Osteocyte (in vitro differentiated cells): Measurements from ENCODE around the gene CDH13. TPM values are rescaled to one million over a fixed set of nuclear protein-coding genes. Genes with fewer than 3 reads are reported as not detected.

ENCODE experiments used
- DNase-seq: peaks from one replicate; pipeline ENCODE4 v3.0.0; 2021; ENCODE audit warnings: mixed read lengths; ENCODE audit not compliant: unreplicated experiment; ENCODE audit errors: extremely low spot score
- H3K27ac Mint-ChIP-seq: one replicate; pipeline ENCODE4 v1.8.0; 2021; ENCODE audit warnings: mild to moderate bottlenecking, mixed read lengths; ENCODE audit not compliant: unreplicated experiment
- H3K27me3 Mint-ChIP-seq: one replicate; pipeline ENCODE4 v1.8.0; 2021; ENCODE audit warnings: mixed read lengths; ENCODE audit not compliant: unreplicated experiment
- H3K36me3 Mint-ChIP-seq: one replicate; pipeline ENCODE4 v1.8.0; 2021; ENCODE audit warnings: mixed read lengths; ENCODE audit not compliant: unreplicated experiment
- H3K4me1 Mint-ChIP-seq: one replicate; pipeline ENCODE4 v1.8.0; 2021; ENCODE audit warnings: mixed read lengths; ENCODE audit not compliant: unreplicated experiment
- H3K4me3 Mint-ChIP-seq: one replicate; pipeline ENCODE4 v1.8.0; 2021; ENCODE audit warnings: mild to moderate bottlenecking, moderate library complexity, mixed read lengths; ENCODE audit not compliant: unreplicated experiment
- H3K9me3 Mint-ChIP-seq: one replicate; pipeline ENCODE4 v1.8.0; 2021; ENCODE audit warnings: mixed read lengths; ENCODE audit not compliant: unreplicated experiment
- total RNA-seq: library from RNA; stranded (reverse); gene quantifications from 2 replicates; pipeline ENCODE4 v1.2.1, GENCODE V29; 2021
- TF ChIP-seq, protein P1 (sequence below): fragments of 200-600 bp; sonication (generic); IDR thresholded peaks from 2 replicates; pipeline ENCODE4 v1.5.0; 2021; ENCODE audit warnings: antibody characterized with exemption, mild to moderate bottlenecking, moderate library complexity

Gene CDH13
- total RNA-seq, 1 donor from 2014 or later: 27.0 TPM

GRCh38 chr16:83838151-83838550 is 1211.4 kb downstream of the CDH13 start:
- no peak overlapping the region for H3K27ac Mint-ChIP-seq
- TF ChIP-seq, protein P1, sequence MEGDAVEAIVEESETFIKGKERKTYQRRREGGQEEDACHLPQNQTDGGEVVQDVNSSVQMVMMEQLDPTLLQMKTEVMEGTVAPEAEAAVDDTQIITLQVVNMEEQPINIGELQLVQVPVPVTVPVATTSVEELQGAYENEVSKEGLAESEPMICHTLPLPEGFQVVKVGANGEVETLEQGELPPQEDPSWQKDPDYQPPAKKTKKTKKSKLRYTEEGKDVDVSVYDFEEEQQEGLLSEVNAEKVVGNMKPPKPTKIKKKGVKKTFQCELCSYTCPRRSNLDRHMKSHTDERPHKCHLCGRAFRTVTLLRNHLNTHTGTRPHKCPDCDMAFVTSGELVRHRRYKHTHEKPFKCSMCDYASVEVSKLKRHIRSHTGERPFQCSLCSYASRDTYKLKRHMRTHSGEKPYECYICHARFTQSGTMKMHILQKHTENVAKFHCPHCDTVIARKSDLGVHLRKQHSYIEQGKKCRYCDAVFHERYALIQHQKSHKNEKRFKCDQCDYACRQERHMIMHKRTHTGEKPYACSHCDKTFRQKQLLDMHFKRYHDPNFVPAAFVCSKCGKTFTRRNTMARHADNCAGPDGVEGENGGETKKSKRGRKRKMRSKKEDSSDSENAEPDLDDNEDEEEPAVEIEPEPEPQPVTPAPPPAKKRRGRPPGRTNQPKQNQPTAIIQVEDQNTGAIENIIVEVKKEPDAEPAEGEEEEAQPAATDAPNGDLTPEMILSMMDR: no peak

DNA sequence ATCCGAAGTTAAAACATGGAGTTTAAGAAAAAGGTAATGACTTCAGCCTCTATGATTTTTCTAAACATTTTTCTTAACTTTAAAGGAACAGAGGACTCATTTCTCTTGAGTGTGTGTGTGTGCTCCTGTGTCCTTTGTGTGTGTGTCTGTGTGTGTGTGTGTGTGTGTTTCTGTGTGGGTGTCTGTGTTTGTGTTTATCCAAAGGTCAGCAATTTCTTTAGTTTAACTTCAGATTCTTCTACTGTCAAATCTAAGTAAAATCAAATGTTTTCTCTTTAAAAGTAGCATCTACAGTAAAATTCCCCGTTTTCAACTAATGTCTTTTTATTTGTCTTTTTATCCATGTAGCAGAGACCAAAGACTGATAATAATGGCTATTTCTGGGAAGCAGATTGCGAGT is 1212.8 kb downstream of the CDH13 start:
- Mint-ChIP-seq H3K4me1 (peaks cover 22% of the 10 kb centered on the region), H3K36me3 (no peaks in the 10 kb centered on the region), H3K27me3 (no peaks in the 10 kb centered on the region), H3K9me3 (no peaks in the 10 kb centered on the region), H3K4me3 (no peak overlapping the region), H3K27ac (no peak overlapping the region)
- DNase-seq: no peak
- TF ChIP-seq, protein P1: no peak

More at GRCh38 chr16:83838151-83838550, 1211.4 kb downstream of the CDH13 start:
- DNase-seq: no peak
- H3K4me3 Mint-ChIP-seq: no peak overlapping the region
- H3K36me3 Mint-ChIP-seq: no peaks in the 10 kb centered on the region
- H3K27me3 Mint-ChIP-seq: no peaks in the 10 kb centered on the region
- peaks cover 23% of the 10 kb centered on the region for H3K4me1 Mint-ChIP-seq
- H3K9me3 Mint-ChIP-seq: no peaks in the 10 kb centered on the region

- Mint-ChIP-seq H3K9me3 (no peaks in the 10 kb centered on the region), H3K4me1 (peaks cover 17% of the 10 kb centered on the region), H3K27me3 (no peaks in the 10 kb centered on the region), H3K36me3 (no peaks in the 10 kb centered on the region), H3K27ac (no peak overlapping the region), H3K4me3 (no peak overlapping the region)
- TF ChIP-seq, protein P1: no peak
- no peak for DNase-seq
Observed at GRCh38 chr16:83840060-83840617, 1213.4 kb downstream of the CDH13 start.

DNA sequence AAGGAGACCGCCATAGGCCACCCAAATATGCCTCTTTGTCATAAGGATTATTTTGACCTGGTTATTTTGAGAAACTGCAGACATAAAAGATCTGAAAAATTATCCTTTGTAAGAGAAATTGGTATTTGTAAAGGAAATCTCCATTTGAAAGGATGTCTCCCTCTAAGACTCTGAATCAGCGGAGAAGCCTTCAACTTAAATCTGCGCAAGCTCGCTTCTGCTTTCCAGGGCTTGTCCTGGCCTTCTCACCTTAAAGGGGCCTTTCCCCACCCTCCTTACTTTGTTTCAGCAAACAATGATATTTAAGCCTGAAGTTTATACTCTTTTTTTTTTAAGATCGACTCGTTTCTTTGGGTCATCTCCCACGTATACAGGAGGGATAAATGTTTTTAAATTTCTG is 1215.5 kb downstream of the CDH13 start:
- no peak overlapping the region for H3K4me3 Mint-ChIP-seq
- H3K4me1 Mint-ChIP-seq: peaks cover 5% of the 10 kb centered on the region
- no peak for DNase-seq
- H3K36me3 Mint-ChIP-seq: no peaks in the 10 kb centered on the region
- H3K27ac Mint-ChIP-seq: no peak overlapping the region
- H3K9me3 Mint-ChIP-seq: no peaks in the 10 kb centered on the region
- H3K27me3 Mint-ChIP-seq: peaks cover 2% of the 10 kb centered on the region
- TF ChIP-seq, protein P1: no peak

- DNase-seq: no peak
- no peaks in the 10 kb centered on the region for H3K9me3 Mint-ChIP-seq
- no peak overlapping the region for H3K27ac Mint-ChIP-seq
- H3K4me1 Mint-ChIP-seq: peaks cover 10% of the 10 kb centered on the region
- H3K27me3 Mint-ChIP-seq: peaks cover 2% of the 10 kb centered on the region
- H3K4me3 Mint-ChIP-seq: no peak overlapping the region
- no peaks in the 10 kb centered on the region for H3K36me3 Mint-ChIP-seq
- TF ChIP-seq, protein P1: no peak
Observed at GRCh38 chr16:83842756-83843507, 1216.2 kb downstream of the CDH13 start.
